Omental fat pad (tissue), 4 donors: Measurements from ENCODE around the gene PDAP1. TPM values are rescaled to one million over a fixed set of nuclear protein-coding genes. Genes with fewer than 3 reads are reported as not detected.
A peak's percentile ranks its signal among the peaks of the same experiment; 100 is the strongest.

Experiments used
- ATAC-seq: fragments of 150-250 bp; one replicate; pipeline ENCODE4 v1.9.1; 2016; ENCODE audit warnings: mild to moderate bottlenecking, moderate library complexity; ENCODE audit not compliant: low FRiP score
- DNase-seq: peaks from one replicate; pipeline ENCODE4 v3.0.0-alpha.2; 2019; ENCODE audit warnings: low spot score
- CTCF ChIP-seq, 3 donors: fragments of 450-650 bp; IDR thresholded peaks; one replicate each; pipeline ENCODE4 v1.5.1; 2016 to 2017; ENCODE audit warnings: antibody characterized with exemption in 3 of 3, mild to moderate bottlenecking in 3 of 3, moderate library complexity in 2 of 3
- total RNA-seq, 4 donors: library from RNA; depleted of rRNA; stranded (reverse); fragments of >200 nt; gene quantifications; one replicate each; pipeline ENCODE4 v1.1.0, GENCODE V29; 2016

PDAP1 gene
- total RNA-seq, 4 donors from 2014 or later = 41.9 to 70.2 (median 54.7) TPM

GRCh38 chr7:99379043-99379577 is 29.3 kb downstream of the PDAP1 start:
- DNase-seq (no peak), ATAC-seq (peak; percentile 76)
- no peak for TF ChIP-seq CTCF (IDR thresholded peaks at IDR 0.05)

- ATAC-seq (peak; percentile 69), DNase-seq (no peak)
- TF ChIP-seq CTCF (IDR thresholded peaks at IDR 0.05) = no peak
Measured at GRCh38 chr7:99375070-99375807, 33.2 kb downstream of the PDAP1 start.

GRCh38 chr7:99374111-99375064 is 34.0 kb downstream of the PDAP1 start, which contains the start of gene ARPC1B:
Gene ARPC1B, plus strand, starts transcription at chr7:99374730. Its CDS starts 10,985 bp downstream, at chr7:99385715.
- ATAC-seq (peak; percentile 73), DNase-seq (peak; percentile 57)
- no peak for TF ChIP-seq CTCF (IDR thresholded peaks at IDR 0.05)

- no peak for ATAC-seq
- no peak for DNase-seq
- no peak for TF ChIP-seq CTCF (IDR thresholded peaks at IDR 0.05)
Measured at GRCh38 chr7:99373091-99374066, 35.0 kb downstream of the PDAP1 start.

GRCh38 chr7:99372275-99373090 is 35.9 kb downstream of the PDAP1 start:
- ATAC-seq = peak; percentile 18
- no peak for TF ChIP-seq CTCF (IDR thresholded peaks at IDR 0.05)
- no peak for DNase-seq
